HUES6 (cell line): Measurements from ENCODE around the gene TPSG1.

Experiments used
- H3K27ac ChIP-seq: 2 replicates; pipeline ENCODE4 v1.7.0; 2013; ENCODE audit warnings: low read depth, mild to moderate bottlenecking, low read length, inconsistent platforms
- H3K27me3 ChIP-seq: 2 replicates; pipeline ENCODE4 v1.6.1; 2013; ENCODE audit warnings: low read length; ENCODE audit not compliant: control insufficient read depth, insufficient read depth
- H3K36me3 ChIP-seq: 2 replicates; pipeline ENCODE4 v1.6.1; 2013; ENCODE audit warnings: low read length; ENCODE audit not compliant: control insufficient read depth, insufficient read depth
- H3K4me1 ChIP-seq: 2 replicates; pipeline ENCODE4 v1.6.1; 2013; ENCODE audit warnings: low read length; ENCODE audit not compliant: control insufficient read depth, insufficient read depth
- H3K4me3 ChIP-seq: 2 replicates; pipeline ENCODE4 v1.5.1; 2013; ENCODE audit warnings: low read depth, low read length
- H3K9ac ChIP-seq: one replicate; pipeline ENCODE4 v1.6.1; 2013; ENCODE audit warnings: mild to moderate bottlenecking, low read length
- H3K9me3 ChIP-seq: 2 replicates; pipeline ENCODE4 v1.6.1; 2013; ENCODE audit warnings: low read depth, low read length; ENCODE audit not compliant: control insufficient read depth, insufficient read depth

The TPSG1 gene

GRCh38 chr16:1181404-1182315 is 43.4 kb downstream of the TPSG1 start:
- peaks cover 5% of the 10 kb centered on the region; the same call in 1 of the 2 replicates for H3K36me3 ChIP-seq
- H3K4me3 ChIP-seq: no peak overlapping the region
- no peak overlapping the region for H3K9ac ChIP-seq
- no peaks in the 10 kb centered on the region for H3K9me3 ChIP-seq
- H3K27me3 ChIP-seq: peaks cover 9% of the 10 kb centered on the region; the same call in 1 of the 2 replicates
- peaks cover 5% of the 10 kb centered on the region; the same call in 1 of the 2 replicates for H3K4me1 ChIP-seq
- no peak overlapping the region for H3K27ac ChIP-seq

DNA sequence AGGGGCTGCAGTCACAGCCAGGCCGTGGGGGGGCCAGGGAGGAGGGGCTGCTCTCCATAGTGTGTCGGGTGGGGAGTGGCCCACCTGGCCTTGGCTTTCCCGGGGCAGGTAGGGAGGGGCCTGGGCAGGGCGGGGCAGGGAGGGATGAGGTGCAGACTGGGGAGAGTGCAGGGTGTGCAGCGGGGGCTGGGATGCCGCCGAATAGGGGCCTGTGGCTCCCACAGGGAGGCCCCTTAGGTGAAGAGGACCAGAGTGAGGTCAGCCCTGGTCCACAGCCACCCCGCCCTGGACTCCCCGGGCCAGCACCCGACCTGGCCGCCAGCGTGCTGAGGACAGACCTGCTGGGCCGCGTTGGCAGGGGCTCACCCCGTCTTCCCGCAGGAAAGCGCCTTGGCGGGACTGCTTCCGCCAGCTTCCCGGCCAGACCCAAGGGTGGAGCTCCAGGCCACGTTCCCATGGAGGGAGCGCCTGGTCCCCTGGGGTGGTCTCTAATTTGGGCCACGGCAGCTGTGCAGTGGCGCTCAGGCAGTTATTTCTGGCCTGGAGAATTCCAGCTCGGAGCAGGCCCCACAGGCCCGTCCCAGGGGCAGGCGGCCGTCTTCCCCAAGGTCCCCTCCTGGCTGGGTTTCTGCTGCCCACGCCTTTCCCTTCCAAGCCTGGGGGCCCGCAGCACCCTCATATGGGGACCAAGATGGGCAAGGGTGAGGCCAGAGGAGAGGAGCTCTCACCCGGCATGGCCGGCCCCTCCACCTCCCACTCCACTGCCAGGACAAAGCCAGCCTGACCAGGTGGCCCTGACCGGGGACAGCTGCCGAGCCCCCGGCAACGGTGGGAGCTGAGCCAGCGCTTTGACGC is 44.3 kb downstream of the TPSG1 start:
- no peaks in the 10 kb centered on the region for H3K9me3 ChIP-seq
- H3K4me3 ChIP-seq: no peak overlapping the region
- no peaks in the 10 kb centered on the region for H3K36me3 ChIP-seq
- H3K4me1 ChIP-seq: peaks cover 5% of the 10 kb centered on the region; the same call in 1 of the 2 replicates
- no peak overlapping the region for H3K9ac ChIP-seq
- peaks cover 9% of the 10 kb centered on the region; the same call in 1 of the 2 replicates for H3K27me3 ChIP-seq
- no peak overlapping the region for H3K27ac ChIP-seq

- no peaks in the 10 kb centered on the region for H3K9me3 ChIP-seq
- H3K27ac ChIP-seq: no peak overlapping the region
- H3K27me3 ChIP-seq: peaks cover 6% of the 10 kb centered on the region; the same call in 1 of the 2 replicates
- peaks cover 5% of the 10 kb centered on the region; the same call in 1 of the 2 replicates for H3K4me1 ChIP-seq
- H3K9ac ChIP-seq: no peak overlapping the region
- no peak overlapping the region for H3K4me3 ChIP-seq
- H3K36me3 ChIP-seq: no peaks in the 10 kb centered on the region
Measured at GRCh38 chr16:1178295-1178910, 46.7 kb downstream of the TPSG1 start.

DNA sequence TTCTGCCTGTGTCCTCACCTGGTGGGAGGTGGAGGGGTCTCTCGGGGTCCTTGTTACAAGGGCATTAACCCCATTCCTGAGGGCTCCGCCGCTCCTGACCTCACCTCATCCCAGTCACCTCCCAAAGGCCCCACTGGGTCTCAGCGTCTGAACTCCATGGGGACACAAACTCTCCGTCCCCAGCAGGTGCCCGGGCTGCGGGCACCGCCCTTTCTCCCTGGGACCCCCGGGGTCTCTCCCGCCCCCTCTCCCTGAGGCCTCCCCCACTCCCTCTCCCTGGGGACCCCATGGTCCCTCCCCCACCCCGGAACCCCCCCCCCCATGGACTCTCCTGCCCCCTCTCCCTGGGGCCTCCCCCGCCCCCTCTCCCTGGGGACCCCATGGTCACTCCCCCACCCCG is 47.3 kb downstream of the TPSG1 start:
- Histone ChIP-seq H3K4me3 (no peak overlapping the region), H3K4me1 (peaks cover 5% of the 10 kb centered on the region; the same call in 1 of the 2 replicates), H3K27me3 (peaks cover 3% of the 10 kb centered on the region; the same call in 1 of the 2 replicates), H3K27ac (no peak overlapping the region), H3K9me3 (no peaks in the 10 kb centered on the region), H3K9ac (no peak overlapping the region), H3K36me3 (no peaks in the 10 kb centered on the region)

DNA sequence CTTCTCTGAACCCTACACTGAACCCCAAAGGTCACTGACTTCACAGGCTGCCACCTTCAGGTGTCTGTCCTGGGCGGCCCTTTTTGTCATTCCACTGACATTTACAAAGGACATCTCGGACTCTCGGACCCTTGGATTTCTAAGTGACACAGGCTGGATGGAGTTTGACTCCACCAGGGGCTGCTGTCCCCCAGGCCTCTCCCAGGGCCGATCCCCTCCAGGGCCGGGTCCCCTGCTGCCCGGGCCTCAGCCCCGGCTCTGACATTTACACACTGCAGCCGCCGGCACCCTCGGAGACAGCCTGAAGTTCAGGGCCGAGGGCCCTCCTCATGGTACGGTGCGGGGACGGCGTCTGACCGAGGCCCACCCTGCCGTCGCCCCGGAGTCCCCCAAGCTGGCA is 48.0 kb downstream of the TPSG1 start:
- Histone ChIP-seq H3K27ac (no peak overlapping the region), H3K9ac (no peak overlapping the region), H3K4me1 (peaks cover 4% of the 10 kb centered on the region; the same call in 1 of the 2 replicates), H3K9me3 (no peaks in the 10 kb centered on the region), H3K27me3 (no peaks in the 10 kb centered on the region; the same call in 1 of the 2 replicates), H3K4me3 (no peak overlapping the region), H3K36me3 (no peaks in the 10 kb centered on the region)

DNA sequence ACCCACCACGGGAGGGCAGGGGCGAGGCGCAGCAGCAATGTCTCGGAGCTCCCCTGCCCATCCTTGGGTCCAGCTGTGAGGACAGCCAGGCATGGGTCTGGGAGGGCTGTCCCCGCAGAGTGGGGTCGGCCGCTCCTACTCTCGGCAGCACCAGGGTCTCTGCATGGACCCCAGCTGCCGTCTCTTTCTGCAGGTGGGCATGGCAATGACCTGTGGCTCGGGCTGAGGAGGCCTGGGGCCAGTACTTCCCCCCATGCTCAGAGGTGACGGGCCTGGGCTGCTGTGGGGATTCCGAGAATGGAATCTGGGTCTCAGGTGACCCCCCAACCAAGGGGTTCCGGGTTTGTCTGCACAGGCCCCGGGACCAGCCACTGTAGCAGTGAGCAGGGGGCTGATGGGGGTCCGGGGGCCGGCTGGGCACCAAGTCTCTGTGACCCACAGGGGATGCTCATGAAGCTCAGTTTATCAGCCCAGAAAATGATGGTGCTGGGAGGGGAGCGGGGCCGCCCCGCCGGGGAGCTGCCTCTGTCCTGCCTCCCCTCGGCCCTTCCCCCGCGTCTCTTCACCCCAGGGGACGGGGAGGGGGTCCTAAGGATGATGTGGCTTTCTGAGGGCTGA is 48.7 kb downstream of the TPSG1 start:
- Histone ChIP-seq H3K9me3 (no peaks in the 10 kb centered on the region), H3K9ac (no peak overlapping the region), H3K4me1 (no peaks in the 10 kb centered on the region), H3K27ac (no peak overlapping the region), H3K27me3 (no peaks in the 10 kb centered on the region), H3K36me3 (no peaks in the 10 kb centered on the region), H3K4me3 (no peak overlapping the region)

- Histone ChIP-seq H3K27me3 (no peaks in the 10 kb centered on the region), H3K27ac (no peak overlapping the region), H3K36me3 (no peaks in the 10 kb centered on the region)
Measured at GRCh38 chr16:1175566-1176279, 49.3 kb downstream of the TPSG1 start.

GRCh38 chr16:1174477-1175357 is 50.4 kb downstream of the TPSG1 start:
- Histone ChIP-seq H3K9me3 (no peaks in the 10 kb centered on the region), H3K27ac (no peak overlapping the region), H3K27me3 (no peaks in the 10 kb centered on the region), H3K36me3 (no peaks in the 10 kb centered on the region), H3K4me3 (no peak overlapping the region), H3K4me1 (0 out of 2 replicates have a peak, but pooled peaks cover 4% of the 10 kb centered on the region), H3K9ac (no peak overlapping the region)

More at GRCh38 chr16:1175566-1176279, 49.3 kb downstream of the TPSG1 start:
- Histone ChIP-seq H3K4me3 (no peak overlapping the region), H3K9me3 (no peaks in the 10 kb centered on the region), H3K9ac (no peak overlapping the region), H3K4me1 (no peaks in the 10 kb centered on the region)

GRCh38 chr16:1173788-1174451 is 51.1 kb downstream of the TPSG1 start:
- Histone ChIP-seq H3K36me3 (no peaks in the 10 kb centered on the region), H3K4me1 (0 out of 2 replicates have a peak, but pooled peaks cover 7% of the 10 kb centered on the region), H3K27me3 (no peaks in the 10 kb centered on the region), H3K9ac (no peak overlapping the region), H3K4me3 (no peak overlapping the region), H3K27ac (no peak overlapping the region), H3K9me3 (no peaks in the 10 kb centered on the region)
